Retina (tissue), 1 donor: Measurements from ENCODE around the gene GET3.

Experiments used
- DNase-seq: peaks from one replicate; pipeline ENCODE4 v3.0.0-alpha.2; 2016

GET3 gene

GRCh38 chr19:12782424-12783290, 45.4 kb downstream of the GET3 start:
- DNase-seq = peak; percentile 92

- no peak for DNase-seq
Measured at GRCh38 chr19:12783291-12783848, 46.1 kb downstream of the GET3 start.

DNA sequence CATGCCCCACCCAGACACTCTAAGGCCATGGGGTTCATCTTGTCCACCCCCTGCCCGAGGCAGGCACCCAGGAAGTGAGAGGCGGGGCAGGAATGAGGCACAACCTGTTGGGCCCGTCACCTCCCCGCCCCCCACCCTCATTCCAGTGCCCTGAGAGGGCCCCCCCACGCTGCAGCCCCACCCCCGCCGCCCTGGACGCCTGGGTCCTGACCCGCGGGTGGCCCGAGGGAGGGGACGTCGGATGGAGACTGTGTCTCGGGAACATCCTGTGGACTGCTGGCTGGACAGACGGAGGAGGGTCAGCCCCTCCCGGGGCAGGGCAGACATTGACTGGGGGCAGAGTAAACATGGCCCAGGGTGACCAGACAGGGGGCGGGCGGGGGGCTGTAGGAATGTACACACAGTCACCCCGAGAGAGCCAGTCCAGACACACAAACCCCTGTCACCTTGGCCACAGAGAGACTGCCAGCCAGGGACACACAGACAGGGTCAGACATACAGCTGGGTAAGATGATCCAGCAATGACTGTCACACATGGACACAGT, 46.6 kb downstream of the GET3 start:
- DNase-seq = no peak

DNA sequence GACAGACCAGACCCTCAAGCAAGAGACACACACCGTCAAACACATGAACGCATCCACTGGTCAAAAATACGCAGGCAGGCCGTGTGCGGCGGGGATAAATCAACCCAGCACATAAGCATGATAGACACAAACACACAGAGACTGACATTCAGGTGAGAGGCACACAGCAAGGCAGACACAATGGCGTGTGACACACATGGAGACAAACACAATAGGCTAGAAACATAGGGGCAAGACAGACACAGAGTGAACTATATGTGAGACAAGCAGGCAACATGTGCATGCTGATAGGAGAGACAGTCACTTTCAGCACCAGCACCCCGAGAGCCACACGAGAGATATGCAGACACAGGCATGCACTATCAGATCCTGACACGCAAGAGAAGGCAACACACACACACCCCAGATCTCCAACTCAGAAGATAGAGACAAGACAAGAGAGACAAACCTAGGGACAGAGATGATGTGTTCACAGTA, 47.1 kb downstream of the GET3 start:
- no peak for DNase-seq

DNA sequence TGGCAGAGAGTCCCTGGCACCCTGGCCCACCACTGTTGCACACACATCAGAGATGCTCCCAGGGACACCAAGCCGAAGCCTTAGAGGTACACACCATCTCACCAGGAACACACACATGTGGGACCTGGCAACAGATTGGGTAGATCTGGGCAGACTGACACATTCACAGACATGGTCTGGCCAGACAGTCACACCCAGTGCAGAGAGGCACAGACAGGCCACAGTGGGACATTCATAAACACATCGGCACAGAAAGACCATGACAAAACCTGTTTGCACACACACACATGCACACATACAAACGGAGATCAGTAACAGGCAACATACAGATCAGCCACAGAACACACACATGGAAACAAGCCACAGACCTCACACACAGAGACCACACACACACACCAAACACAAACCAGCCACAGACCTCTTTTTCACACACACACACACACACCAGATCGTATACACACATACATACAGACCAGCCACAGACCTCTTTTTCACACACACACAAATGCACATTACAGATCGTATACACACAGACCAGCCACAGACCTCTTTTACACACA, 47.7 kb downstream of the GET3 start:
- peak; percentile 36 for DNase-seq

DNA sequence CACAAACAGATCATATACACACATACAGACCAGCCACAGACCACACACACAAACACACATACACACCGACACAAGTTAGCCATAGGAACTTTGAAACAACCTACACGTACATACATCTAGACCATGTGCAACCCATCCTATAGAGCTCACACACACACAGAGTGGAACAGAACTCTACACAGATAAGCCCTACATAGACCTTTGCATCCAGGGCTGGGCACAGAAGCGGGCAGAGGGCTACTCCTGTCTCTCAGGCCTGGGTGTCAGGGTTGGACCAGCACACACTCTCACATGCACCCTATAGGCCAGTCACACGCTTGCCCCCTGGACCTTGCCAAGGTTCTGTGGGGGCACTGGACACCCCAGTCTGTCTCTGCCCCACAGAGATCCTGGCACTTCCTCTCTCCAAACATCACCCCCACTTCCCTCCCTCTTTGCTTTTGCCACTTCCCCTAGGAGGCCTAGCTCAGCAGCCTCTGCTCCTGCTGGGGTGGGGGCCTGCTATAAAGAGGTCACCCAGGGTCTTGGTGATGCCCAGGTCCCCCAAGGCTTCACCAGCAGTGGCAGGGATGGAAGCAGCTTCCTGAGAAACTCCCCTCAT, 48.2 kb downstream of the GET3 start:
- no peak for DNase-seq

- DNase-seq = no peak
Measured at GRCh38 chr19:12786141-12786870, 49.0 kb downstream of the GET3 start.

- DNase-seq = no peak
Measured at GRCh38 chr19:12786952-12787351, 49.7 kb downstream of the GET3 start.

GRCh38 chr19:12787458-12787857, 50.2 kb downstream of the GET3 start:
- DNase-seq = no peak

- no peak for DNase-seq
Measured at GRCh38 chr19:12788042-12788681, 50.9 kb downstream of the GET3 start.

GRCh38 chr19:12788682-12789097, 51.4 kb downstream of the GET3 start:
- peak; percentile 62 for DNase-seq

GRCh38 chr19:12789098-12789903, 52.0 kb downstream of the GET3 start:
- peak; percentile 57 for DNase-seq

GRCh38 chr19:12789904-12790619, 52.8 kb downstream of the GET3 start:
- peak; percentile 97 for DNase-seq

DNA sequence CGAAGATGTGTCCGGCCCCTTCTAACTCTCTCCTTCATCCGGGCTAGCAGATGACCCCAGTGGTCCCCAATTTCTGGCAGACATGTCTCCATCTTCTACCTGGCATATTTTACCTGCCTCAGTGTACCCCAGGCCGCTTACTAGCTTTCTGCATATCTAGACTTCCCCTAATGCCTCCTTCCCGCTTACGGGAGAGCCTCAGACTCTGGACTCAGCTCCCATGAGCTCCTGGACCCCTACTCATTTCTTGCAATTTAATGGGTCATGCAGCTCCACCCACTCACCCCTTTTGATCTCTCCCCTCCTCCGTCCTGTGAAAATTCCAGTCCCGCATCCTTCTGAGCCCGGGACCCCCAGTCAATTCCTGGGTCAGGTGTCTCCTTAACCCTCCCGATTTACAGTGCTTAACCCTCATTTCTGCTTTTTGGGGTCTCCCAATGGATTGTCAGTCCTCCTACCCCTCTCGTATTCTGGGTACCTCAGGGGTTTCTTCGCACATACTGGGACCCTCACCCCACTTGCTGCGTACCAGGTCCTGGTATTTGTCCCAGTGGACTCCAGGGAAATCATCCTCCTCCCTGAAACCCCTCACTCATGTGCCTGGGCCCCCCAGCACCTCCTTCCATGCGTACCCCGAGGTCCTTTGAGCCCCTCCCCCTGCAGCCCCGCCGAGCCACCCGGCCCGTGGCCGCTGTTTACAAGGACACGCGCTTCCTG, 53.5 kb downstream of the GET3 start:
- DNase-seq = no peak

DNA sequence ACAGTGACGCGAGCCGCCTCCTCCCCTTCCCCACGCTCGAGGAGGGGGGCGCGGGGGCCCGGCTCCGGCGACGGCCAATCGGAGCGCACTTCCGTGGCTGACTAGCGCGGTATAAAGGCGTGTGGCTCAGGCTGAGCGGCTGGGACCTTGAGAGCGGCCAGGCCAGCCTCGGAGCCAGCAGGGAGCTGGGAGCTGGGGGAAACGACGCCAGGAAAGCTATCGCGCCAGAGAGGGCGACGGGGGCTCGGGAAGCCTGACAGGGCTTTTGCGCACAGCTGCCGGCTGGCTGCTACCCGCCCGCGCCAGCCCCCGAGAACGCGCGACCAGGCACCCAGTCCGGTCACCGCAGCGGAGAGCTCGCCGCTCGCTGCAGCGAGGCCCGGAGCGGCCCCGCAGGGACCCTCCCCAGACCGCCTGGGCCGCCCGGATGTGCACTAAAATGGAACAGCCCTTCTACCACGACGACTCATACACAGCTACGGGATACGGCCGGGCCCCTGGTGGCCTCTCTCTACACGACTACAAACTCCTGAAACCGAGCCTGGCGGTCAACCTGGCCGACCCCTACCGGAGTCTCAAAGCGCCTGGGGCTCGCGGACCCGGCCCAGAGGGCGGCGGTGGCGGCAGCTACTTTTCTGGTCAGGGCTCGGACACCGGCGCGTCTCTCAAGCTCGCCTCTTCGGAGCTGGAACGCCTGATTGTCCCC, 54.2 kb downstream of the GET3 start, which contains the start of gene JUNB:
TSS of gene JUNB (plus strand) at position 142 of the 706 bp plus-strand sequence. CDS start at position 428, 286 bp downstream.
- peak; percentile 94 for DNase-seq

DNA sequence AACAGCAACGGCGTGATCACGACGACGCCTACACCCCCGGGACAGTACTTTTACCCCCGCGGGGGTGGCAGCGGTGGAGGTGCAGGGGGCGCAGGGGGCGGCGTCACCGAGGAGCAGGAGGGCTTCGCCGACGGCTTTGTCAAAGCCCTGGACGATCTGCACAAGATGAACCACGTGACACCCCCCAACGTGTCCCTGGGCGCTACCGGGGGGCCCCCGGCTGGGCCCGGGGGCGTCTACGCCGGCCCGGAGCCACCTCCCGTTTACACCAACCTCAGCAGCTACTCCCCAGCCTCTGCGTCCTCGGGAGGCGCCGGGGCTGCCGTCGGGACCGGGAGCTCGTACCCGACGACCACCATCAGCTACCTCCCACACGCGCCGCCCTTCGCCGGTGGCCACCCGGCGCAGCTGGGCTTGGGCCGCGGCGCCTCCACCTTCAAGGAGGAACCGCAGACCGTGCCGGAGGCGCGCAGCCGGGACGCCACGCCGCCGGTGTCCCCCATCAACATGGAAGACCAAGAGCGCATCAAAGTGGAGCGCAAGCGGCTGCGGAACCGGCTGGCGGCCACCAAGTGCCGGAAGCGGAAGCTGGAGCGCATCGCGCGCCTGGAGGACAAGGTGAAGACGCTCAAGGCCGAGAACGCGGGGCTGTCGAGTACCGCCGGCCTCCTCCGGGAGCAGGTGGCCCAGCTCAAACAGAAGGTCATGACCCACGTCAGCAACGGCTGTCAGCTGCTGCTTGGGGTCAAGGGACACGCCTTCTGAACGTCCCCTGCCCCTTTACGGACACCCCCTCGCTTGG, 55.0 kb downstream of the GET3 start:
- peak; percentile 83 for DNase-seq

DNA sequence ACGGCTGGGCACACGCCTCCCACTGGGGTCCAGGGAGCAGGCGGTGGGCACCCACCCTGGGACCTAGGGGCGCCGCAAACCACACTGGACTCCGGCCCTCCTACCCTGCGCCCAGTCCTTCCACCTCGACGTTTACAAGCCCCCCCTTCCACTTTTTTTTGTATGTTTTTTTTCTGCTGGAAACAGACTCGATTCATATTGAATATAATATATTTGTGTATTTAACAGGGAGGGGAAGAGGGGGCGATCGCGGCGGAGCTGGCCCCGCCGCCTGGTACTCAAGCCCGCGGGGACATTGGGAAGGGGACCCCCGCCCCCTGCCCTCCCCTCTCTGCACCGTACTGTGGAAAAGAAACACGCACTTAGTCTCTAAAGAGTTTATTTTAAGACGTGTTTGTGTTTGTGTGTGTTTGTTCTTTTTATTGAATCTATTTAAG, 55.6 kb downstream of the GET3 start:
- DNase-seq = no peak
